Measurements from ENCODE around the gene PDE4D. TPM values are rescaled to one million over a fixed set of nuclear protein-coding genes. Genes with fewer than 3 reads are reported as not detected.

Gene PDE4D
- total RNA-seq, 2 experiments from 2014 or later: 0.50 to 0.51 TPM

DNA sequence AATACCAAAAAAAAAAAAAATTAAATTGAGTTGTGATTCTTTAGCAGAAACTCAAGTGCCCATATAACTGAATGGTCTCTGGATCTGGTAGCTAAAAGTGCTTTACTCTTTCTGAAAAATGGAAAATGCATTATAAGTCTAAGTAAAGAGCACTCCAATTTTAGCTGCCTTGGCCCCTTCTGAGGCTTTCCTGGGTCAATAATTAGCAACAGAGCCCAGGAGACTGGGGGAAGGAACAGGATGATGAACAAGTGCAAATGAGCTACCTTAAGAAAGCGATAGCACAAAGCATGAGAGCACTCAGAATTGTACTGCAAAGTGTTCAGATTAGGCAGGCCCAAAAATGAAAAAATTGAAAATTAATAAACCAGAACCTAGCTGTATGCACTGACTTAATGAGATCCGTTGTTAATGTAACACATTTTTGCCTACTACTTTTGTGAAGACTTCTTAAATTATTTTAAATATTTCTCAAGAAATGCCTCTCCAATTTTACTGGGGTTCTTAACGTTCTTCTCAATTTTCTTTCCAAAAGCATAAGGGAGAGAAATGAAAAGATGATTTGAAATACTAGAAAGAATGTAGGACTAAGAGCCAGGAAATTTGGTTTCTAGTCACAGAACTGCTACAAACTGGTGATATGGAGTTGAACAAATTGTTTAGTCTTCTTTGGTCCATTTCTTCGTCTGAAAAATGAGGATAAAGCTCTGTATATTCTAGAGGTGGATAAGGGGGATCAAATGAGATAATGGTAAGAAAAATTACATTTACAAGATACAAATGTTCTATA lies 566.1 kb downstream of the PDE4D start:
- no TSS peak for BruUV-seq (replicated peaks)
- TF ChIP-seq CTCF (conservative IDR thresholded peaks at IDR 0.05; ENCODE audit: low read length) (no peak), EZH2phosphoT487 (IDR thresholded peaks at IDR 0.05; ENCODE audit: borderline replicate concordance, low read depth, low read length) (no peak)
- no peaks in the 10 kb centered on the region for H3K9me2 ChIP-seq (ENCODE audit: insufficient read depth, low read length)
- no peaks in the 10 kb centered on the region for H4K20me1 ChIP-seq (ENCODE audit: insufficient read depth, low read length)
- H3K9me3 ChIP-seq (ENCODE audit: low read length): no peaks in the 10 kb centered on the region
- intact Hi-C loops (cut with micrococcal nuclease; ENCODE audit: unreplicated experiment): no loop called here
- H3K4me1 ChIP-seq (ENCODE audit: insufficient read depth, low read length, poor library complexity, severe bottlenecking): no peaks in the 10 kb centered on the region
- DNase-seq (ENCODE audit: low spot score): no peak
- no peaks in the 10 kb centered on the region for H3K36me3 ChIP-seq (ENCODE audit: insufficient read depth, low read length)
- H3K4me3 ChIP-seq (ENCODE audit: low read depth, low read length, poor library complexity, severe bottlenecking): no peak overlapping the region
- ChIA-PET POLR2A (no interaction called here), CTCF (ENCODE audit: unreplicated experiment) (no interaction called here)
- H3K4me2 ChIP-seq (ENCODE audit: low read length): no peak overlapping the region
- no peaks in the 10 kb centered on the region for H3K79me2 ChIP-seq (ENCODE audit: insufficient read depth, low read depth, low read length)
- H3K27ac ChIP-seq (ENCODE audit: low read depth, low read length, poor library complexity, severe bottlenecking): no peak overlapping the region
- H2AFZ ChIP-seq (ENCODE audit: low read length): no peak overlapping the region

- Histone ChIP-seq H3K79me2 (ENCODE audit: insufficient read depth, low read depth, low read length) (no peaks in the 10 kb centered on the region), H3K9me2 (ENCODE audit: insufficient read depth, low read length) (no peaks in the 10 kb centered on the region), H3K4me3 (ENCODE audit: low read depth, low read length, poor library complexity, severe bottlenecking) (no peak overlapping the region), H3K9me3 (ENCODE audit: low read length) (no peaks in the 10 kb centered on the region), H3K4me2 (ENCODE audit: low read length) (no peak overlapping the region), H4K20me1 (ENCODE audit: insufficient read depth, low read length) (no peaks in the 10 kb centered on the region), H3K4me1 (ENCODE audit: insufficient read depth, low read length, poor library complexity, severe bottlenecking) (no peaks in the 10 kb centered on the region), H3K27ac (ENCODE audit: low read depth, low read length, poor library complexity, severe bottlenecking) (no peak overlapping the region), H2AFZ (ENCODE audit: low read length) (no peak overlapping the region), H3K36me3 (ENCODE audit: insufficient read depth, low read length) (no peaks in the 10 kb centered on the region)
- ChIA-PET POLR2A (interaction anchor here (0.7 kb wide), 1 partner anchor 18 kb away, joined by 3 read pairs; no protein-coding TSS in a partner anchor), CTCF (ENCODE audit: unreplicated experiment) (no interaction called here)
- DNase-seq (ENCODE audit: low spot score): no peak
- TF ChIP-seq EZH2phosphoT487 (IDR thresholded peaks at IDR 0.05; ENCODE audit: borderline replicate concordance, low read depth, low read length): no peak
- TF ChIP-seq CTCF (conservative IDR thresholded peaks at IDR 0.05; ENCODE audit: low read length): no peak
- no TSS peak for BruUV-seq (replicated peaks)
- intact Hi-C loops (cut with micrococcal nuclease; ENCODE audit: unreplicated experiment): no loop called here
Measured at GRCh38 chr5:59326596-59326995, 566.9 kb downstream of the PDE4D start.

DNA sequence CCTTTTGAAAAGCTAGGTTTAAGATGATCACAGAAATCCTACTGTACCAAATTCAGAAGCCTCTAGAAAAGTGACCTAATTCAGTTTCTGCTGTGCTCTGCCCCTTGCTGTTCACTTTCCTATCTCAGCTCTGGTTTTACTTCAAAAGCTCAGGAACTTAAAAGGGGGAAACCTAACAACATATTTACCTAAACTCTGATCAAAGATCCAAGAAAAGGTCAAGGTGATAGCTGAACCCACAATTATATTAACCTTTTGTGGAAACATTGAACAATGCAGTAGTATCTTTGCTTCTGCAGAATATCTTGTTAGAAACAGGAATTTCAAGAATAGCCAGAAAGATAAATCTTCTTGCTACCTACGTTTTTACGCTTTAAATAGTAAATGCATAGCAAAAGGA lies 568.5 kb downstream of the PDE4D start:
- BruUV-seq (replicated peaks): no TSS peak
- intact Hi-C loops (cut with micrococcal nuclease; ENCODE audit: unreplicated experiment): no loop called here
- no peak overlapping the region for H3K4me2 ChIP-seq (ENCODE audit: low read length)
- ChIA-PET CTCF (ENCODE audit: unreplicated experiment) (no interaction called here), POLR2A (no interaction called here)
- no peaks in the 10 kb centered on the region for H3K79me2 ChIP-seq (ENCODE audit: insufficient read depth, low read depth, low read length)
- no peaks in the 10 kb centered on the region for H3K36me3 ChIP-seq (ENCODE audit: insufficient read depth, low read length)
- TF ChIP-seq EZH2phosphoT487 (IDR thresholded peaks at IDR 0.05; ENCODE audit: borderline replicate concordance, low read depth, low read length) (no peak), CTCF (conservative IDR thresholded peaks at IDR 0.05; ENCODE audit: low read length) (no peak)
- no peak for DNase-seq (ENCODE audit: low spot score)
- no peaks in the 10 kb centered on the region for H3K9me3 ChIP-seq (ENCODE audit: low read length)
- no peaks in the 10 kb centered on the region for H3K9me2 ChIP-seq (ENCODE audit: insufficient read depth, low read length)
- no peak overlapping the region for H3K27ac ChIP-seq (ENCODE audit: low read depth, low read length, poor library complexity, severe bottlenecking)
- no peak overlapping the region for H2AFZ ChIP-seq (ENCODE audit: low read length)
- no peaks in the 10 kb centered on the region for H4K20me1 ChIP-seq (ENCODE audit: insufficient read depth, low read length)
- no peaks in the 10 kb centered on the region for H3K4me1 ChIP-seq (ENCODE audit: insufficient read depth, low read length, poor library complexity, severe bottlenecking)
- no peak overlapping the region for H3K4me3 ChIP-seq (ENCODE audit: low read depth, low read length, poor library complexity, severe bottlenecking)
